GM21528 (cell line): ENCODE measurements around the gene PDE3A.
"Not testable (repeated sequence)": the region's sequence is repeated elsewhere in the genome, so short reads cannot be mapped to it uniquely, and the experiment has no call there.

Experiments used
- ATAC-seq: cut with Tn5 transposase; IDR thresholded peaks from one replicate; pipeline ENCODE4 v1.9.1; 2021; ENCODE audit warnings: mild to moderate bottlenecking, moderate library complexity; ENCODE audit not compliant: unreplicated experiment, low FRiP score

The PDE3A gene

GRCh38 chr12:20590570-20590969 is 222.2 kb downstream of the PDE3A start:
- no peak for ATAC-seq

- ATAC-seq: no peak
These were observed 224.2 kb downstream of the PDE3A start for GRCh38 chr12:20592556-20592955.

DNA sequence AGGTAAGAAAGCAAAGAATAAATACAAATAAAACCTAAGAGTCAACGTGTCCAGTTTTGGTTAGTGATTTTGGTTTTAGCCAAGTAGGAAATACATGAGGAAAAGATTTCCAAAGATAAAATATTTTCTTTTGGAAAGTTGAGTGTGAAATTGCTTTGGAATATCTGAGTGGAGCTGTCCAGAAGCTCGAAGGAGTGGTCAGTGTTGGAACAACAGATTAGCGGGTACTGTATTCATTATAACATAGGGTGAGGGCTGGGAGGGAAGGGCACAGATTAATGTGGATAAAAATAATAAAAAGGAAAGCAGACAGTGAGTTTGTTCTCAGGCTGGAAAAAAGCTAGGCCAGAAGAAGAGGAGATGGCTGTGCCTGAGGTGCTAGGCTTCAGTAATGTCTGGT is 225.3 kb downstream of the PDE3A start:
- ATAC-seq: no peak

GRCh38 chr12:20596061-20596460 is 227.7 kb downstream of the PDE3A start:
- no peak for ATAC-seq

- no peak for ATAC-seq
These were observed 231.4 kb downstream of the PDE3A start for GRCh38 chr12:20599757-20600156.

DNA sequence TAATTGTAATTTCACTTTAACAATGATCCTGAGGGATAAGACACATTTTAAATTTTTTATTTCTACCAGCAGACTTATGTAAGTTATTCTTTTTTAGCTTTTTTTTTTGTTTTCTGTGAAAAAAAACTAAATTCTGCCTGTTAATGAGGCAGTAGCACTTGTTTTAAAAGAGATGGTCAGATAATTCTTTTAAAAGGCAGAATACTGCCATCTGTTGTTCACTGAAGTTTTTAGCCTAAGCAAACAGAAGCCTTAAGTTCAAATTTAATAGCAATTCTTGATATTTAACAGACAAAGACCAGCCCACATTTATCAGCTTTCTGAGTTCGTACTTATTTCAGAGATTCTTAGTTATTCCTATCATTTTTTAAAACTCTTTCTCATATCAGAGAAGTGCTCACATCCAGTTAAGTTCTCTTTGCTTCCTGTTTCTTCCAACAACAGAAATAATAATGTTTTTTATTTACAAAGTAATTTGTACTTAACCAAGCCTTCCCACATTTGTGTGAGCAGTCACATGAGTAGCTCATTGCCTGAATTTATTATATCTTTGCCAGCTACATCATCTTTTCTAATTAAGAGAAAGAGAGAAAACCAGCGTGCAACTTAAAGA is 233.4 kb downstream of the PDE3A start:
- no peak for ATAC-seq

- ATAC-seq: no peak
These were observed 234.5 kb downstream of the PDE3A start for GRCh38 chr12:20602641-20603391.

DNA sequence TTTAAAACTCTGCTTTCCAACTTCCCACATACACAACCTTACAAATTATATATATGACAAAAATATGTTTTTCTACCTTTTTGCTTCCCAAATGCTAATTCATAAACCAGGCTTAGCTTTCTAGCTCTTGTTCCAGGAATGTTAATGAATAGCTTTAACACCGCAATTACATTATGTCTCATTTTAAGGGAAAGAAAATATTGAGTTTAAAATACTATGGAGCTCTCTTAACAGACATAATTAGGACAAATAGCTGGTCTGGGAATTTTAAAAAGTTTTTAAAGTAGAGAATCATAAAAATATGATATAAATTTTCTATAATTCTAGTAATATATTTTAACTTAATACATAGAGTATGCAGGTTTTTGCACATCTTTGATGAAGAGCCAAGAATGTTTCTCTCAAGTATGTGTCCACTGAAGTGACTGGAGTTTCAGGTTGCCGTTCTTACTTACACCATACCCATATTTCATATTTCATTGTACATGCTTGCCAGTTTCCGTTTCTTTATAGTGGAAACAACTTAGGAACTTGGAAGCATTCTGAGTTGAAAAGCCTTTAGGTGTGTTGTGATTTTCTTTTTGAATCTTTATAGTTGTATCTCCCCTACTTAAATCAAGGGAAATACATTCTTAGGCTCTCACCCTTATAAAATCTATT is 236.2 kb downstream of the PDE3A start:
- no peak for ATAC-seq

GRCh38 chr12:20615020-20615419 is 246.7 kb downstream of the PDE3A start:
- ATAC-seq: not testable (repeated sequence)

DNA sequence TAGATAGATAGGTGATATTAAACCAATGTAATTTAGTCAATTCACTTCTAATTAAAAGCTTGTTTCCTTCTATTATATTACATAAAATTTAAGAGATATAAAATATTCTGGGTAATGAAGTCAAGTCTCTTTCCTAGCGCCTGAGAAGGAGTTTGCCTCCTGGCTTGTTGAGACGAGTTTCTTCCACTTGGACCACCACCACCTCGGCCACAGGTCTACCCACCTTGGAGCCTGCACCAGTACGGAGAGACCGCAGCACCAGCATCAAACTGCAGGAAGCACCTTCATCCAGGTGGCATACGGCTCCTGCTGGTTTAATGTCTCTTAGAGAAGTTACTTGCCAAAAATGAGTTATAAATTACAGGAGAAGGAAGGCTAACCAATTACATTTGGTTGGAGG is 247.8 kb downstream of the PDE3A start:
- ATAC-seq: no peak

GRCh38 chr12:20620261-20620660 is 251.9 kb downstream of the PDE3A start:
- ATAC-seq: no peak

DNA sequence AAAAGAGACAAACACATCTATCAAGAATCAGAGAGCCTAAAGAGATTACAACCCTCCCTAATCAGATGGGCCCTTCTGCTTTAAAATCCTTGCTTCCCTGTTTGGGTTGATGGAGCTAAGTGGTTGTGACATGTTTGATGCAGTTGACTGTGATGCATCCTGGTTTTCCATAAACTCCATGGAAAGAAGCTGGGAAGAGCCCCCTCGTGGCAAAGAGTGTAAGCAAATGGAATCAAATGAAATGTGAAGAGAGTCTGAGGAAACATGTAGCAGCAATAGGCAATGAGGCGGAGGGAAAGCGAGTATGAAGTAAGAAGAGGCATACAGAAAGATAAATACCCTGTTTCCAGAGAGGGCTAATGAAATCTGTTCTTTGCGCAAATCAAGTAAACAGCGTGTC is 256.4 kb downstream of the PDE3A start:
- no peak for ATAC-seq

- no peak for ATAC-seq
These were observed 257.2 kb downstream of the PDE3A start for GRCh38 chr12:20625531-20625930.

GRCh38 chr12:20627001-20627588 is 258.8 kb downstream of the PDE3A start:
- no peak for ATAC-seq

DNA sequence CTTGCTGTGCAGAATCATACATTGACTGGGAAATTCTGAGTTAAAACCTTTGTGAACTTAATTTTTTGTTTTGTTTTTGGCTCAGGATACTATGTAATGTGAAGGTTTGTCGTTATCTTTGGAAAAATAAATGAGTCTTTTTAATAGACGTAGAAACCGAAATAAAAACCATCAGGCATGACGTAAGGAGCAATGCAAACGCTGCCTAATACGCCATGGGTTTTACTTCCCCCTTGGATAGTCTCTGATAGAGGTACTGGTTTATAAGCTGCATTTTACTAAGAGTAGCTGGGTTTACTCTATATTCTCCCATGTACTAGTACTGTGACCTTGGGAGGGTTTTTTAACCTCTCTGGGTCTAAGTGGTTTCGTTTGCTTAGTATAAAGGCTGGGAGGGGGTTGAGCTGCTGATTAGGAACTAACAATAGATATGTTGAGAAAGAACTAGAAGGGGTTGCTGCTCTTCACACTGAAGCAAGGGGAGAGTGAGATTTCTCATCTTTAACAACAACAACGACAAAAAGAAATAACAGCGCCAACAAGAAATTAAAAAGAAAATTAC is 260.0 kb downstream of the PDE3A start:
- ATAC-seq: no peak

GRCh38 chr12:20628999-20629398 is 260.7 kb downstream of the PDE3A start:
- ATAC-seq: no peak

- no peak for ATAC-seq
These were observed 261.2 kb downstream of the PDE3A start for GRCh38 chr12:20629414-20630156.

GRCh38 chr12:20631711-20632110 is 263.4 kb downstream of the PDE3A start:
- no peak for ATAC-seq

DNA sequence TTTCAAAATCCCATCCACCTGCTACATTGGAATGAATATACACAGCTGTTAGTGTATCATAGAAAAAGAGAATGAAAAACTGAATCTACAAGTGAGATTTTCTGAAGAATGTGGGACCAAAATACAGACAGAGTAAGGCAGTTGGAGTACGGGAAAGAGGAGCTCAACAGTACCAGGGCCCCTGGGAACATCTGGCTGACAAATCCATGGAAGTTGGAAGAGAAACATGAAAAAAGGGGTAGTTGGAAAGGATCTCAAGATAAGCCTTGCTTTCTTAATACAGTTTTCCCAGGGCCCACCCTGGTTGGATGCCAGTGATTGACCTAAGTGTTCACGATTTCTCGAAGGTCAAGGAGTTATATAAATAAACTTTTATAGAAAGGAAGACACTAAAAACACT is 272.8 kb downstream of the PDE3A start:
- no peak for ATAC-seq

DNA sequence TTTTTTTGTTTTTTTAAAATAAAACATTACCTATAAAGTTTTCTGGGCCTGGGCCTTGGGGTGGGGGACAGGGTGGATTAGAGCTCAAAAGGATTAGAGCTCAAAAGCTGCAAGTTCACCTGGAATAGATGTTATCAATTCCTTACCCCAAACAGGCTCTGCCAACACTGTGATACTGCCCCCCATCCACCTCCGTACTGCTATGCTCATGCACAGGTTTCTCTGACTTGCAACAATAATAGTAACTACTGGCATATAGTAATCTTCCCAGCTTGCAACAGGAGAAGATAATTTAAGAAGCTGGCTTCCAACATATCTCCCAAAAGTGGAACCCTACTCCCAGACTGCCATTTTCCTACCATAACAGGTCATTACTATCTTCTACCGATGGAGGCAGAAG is 275.5 kb downstream of the PDE3A start:
- ATAC-seq: no peak
